ENCODE data around the gene AMN1. TPM values are rescaled to one million over a fixed set of nuclear protein-coding genes. Genes with fewer than 3 reads are reported as not detected.

The AMN1 gene
- total RNA-seq, 1 donor from 2014 or later, result 10.0 TPM

- Histone ChIP-seq H3K36me3 (ENCODE audit: control insufficient read depth, insufficient read depth, low read length) (no peaks in the 10 kb centered on the region), H3K4me3 (ENCODE audit: low read depth, low read length) (no peak overlapping the region), H3K27me3 (ENCODE audit: control insufficient read depth, insufficient read depth, low read length) (no peaks in the 10 kb centered on the region)
- TF ChIP-seq CTCF (IDR thresholded peaks at IDR 0.05; ENCODE audit: insufficient read depth, low read length, severe bottlenecking), result no peak
- FAIRE-seq, result no peak
- DNase-seq (ENCODE audit: low read depth), result no peak
Measured at GRCh38 chr12:31631809-31632208, 97.0 kb downstream of the AMN1 start.

GRCh38 chr12:31631023-31631724 lies 97.6 kb downstream of the AMN1 start:
- no peak for TF ChIP-seq CTCF (IDR thresholded peaks at IDR 0.05; ENCODE audit: insufficient read depth, low read length, severe bottlenecking)
- FAIRE-seq, result no peak

GRCh38 chr12:31629756-31630732 lies 98.8 kb downstream of the AMN1 start:
- Histone ChIP-seq H3K4me3 (ENCODE audit: low read depth, low read length) (no peak overlapping the region), H3K27me3 (ENCODE audit: control insufficient read depth, insufficient read depth, low read length) (no peaks in the 10 kb centered on the region), H3K36me3 (ENCODE audit: control insufficient read depth, insufficient read depth, low read length) (no peaks in the 10 kb centered on the region)
- no peak for FAIRE-seq
- no peak for DNase-seq (ENCODE audit: low read depth)
- no peak for TF ChIP-seq CTCF (IDR thresholded peaks at IDR 0.05; ENCODE audit: insufficient read depth, low read length, severe bottlenecking)

More at GRCh38 chr12:31631023-31631724, 97.6 kb downstream of the AMN1 start:
- H3K27me3 ChIP-seq (ENCODE audit: control insufficient read depth, insufficient read depth, low read length), result no peaks in the 10 kb centered on the region
- no peak for DNase-seq (ENCODE audit: low read depth)
- no peak overlapping the region for H3K4me3 ChIP-seq (ENCODE audit: low read depth, low read length)
- no peaks in the 10 kb centered on the region for H3K36me3 ChIP-seq (ENCODE audit: control insufficient read depth, insufficient read depth, low read length)

GRCh38 chr12:31627456-31628054 lies 101.3 kb downstream of the AMN1 start:
- no peak overlapping the region for H3K4me3 ChIP-seq (ENCODE audit: low read depth, low read length)
- no peak for FAIRE-seq
- no peak for DNase-seq (ENCODE audit: low read depth)
- TF ChIP-seq CTCF (IDR thresholded peaks at IDR 0.05; ENCODE audit: insufficient read depth, low read length, severe bottlenecking), result no peak
- no peaks in the 10 kb centered on the region for H3K27me3 ChIP-seq (ENCODE audit: control insufficient read depth, insufficient read depth, low read length)
- H3K36me3 ChIP-seq (ENCODE audit: control insufficient read depth, insufficient read depth, low read length), result no peaks in the 10 kb centered on the region

- FAIRE-seq (no peak), DNase-seq (ENCODE audit: low read depth) (no peak)
- Histone ChIP-seq H3K4me3 (ENCODE audit: low read depth, low read length) (no peak overlapping the region), H3K27me3 (ENCODE audit: control insufficient read depth, insufficient read depth, low read length) (no peaks in the 10 kb centered on the region), H3K36me3 (ENCODE audit: control insufficient read depth, insufficient read depth, low read length) (no peaks in the 10 kb centered on the region)
- TF ChIP-seq CTCF (IDR thresholded peaks at IDR 0.05; ENCODE audit: insufficient read depth, low read length, severe bottlenecking), result no peak
Measured at GRCh38 chr12:31626270-31626995, 102.4 kb downstream of the AMN1 start.
